Measurements from ENCODE around the gene MC2R.

MC2R gene

DNA sequence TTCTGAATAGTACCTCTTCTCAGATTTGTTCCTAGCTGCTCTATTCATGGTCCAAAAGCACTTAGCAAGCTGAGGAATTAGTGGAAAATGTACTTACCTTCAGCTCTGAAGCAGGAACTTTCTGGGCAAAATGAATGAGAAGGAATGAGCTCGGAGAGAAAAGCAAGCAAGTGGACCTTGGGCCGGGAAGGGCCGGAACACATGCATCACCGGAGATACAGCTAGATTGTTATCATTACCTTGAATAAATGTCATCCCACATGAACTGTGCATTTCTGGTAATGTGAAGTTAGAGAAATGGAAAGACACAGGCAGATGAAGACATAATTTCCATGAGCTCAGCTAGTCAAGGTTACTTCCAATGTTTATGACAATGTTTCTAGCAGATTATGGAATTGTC lies at the start of gene MC2R:
Gene MC2R (minus strand): TSS at position 146 of the 400 bp plus-strand sequence. CDS start 30,018 bp downstream, outside the sequence.
- no peak for DNase-seq (ENCODE audit: low read depth in 2 of 2)

DNA sequence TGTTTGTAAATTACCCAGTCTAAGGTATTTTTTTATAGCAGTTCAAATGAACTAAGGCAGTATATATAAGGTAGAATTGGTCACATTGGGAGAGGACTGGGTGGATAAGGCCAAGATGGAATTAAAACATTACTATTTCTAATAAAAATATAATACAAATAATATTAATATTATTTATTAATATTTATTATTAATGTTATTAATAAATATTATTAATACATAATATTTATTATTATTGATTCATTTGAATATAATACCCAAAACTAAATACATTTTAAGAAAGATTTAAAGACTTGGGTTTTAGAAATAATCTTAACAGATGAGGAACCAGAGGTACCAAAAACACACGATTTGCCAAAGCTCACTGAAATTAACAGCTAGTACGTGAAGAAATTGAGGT lies 30.5 kb upstream of the MC2R start:
- no peak for DNase-seq (ENCODE audit: low read depth in 2 of 2)

DNA sequence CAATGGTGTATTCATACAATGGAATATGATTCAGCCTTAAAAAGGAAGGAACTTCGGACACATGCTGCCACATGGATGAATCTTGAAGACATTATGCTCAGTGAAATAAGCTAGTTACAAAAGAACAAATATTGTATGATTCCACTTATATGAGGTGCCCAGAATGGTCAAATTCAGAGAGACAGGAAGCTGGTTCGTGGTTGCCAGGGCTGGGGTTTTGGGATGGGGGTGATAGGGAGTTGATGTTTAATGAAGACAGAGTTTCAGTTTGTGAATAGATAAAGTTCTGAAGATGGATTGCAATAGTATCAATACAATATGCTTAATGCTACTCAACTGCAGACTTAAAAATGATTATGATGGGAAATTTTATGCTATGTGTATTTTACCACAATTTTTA lies 28.0 kb upstream of the MC2R start:
- DNase-seq (ENCODE audit: low read depth in 2 of 2), result no peak

DNA sequence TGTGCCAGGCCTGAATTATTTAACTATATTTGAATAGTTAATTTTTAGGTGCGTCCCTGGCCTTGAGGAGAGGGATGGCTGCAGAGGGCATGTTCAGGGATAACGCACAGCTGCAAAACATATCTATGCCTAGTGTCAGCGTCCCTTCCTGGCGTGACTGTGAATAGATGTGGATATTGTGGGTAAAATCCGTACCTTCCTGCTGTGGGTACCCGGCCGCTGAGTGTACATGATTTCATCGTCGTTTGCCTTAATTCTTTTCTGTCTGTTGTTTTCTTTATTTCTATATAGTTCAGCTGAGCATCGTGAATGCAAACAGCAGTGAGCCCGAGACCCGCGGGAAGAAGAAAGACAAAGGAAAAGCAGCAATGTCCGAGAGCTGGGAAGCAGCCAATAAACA lies 25.0 kb upstream of the MC2R start:
- DNase-seq (ENCODE audit: low read depth in 2 of 2), result no peak

DNA sequence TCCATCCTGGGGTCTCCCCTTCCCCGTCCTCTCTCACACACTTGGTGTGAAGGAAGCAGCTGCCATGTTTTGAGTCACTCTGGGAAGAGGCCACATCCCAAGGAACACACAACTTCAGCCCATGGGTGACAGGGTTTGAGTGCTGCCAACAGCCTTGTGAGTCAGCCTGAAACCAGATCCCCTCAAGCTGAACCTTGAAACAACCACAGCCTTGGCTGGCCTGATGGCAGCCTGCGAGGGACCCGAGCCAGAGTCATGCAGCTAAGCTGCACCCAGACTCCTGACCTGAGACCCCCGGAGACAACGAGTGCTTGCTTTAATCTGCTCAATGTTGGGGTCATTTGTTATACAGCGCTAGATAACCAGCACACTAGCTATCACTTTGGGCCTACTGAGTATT lies 19.3 kb upstream of the MC2R start:
- DNase-seq (ENCODE audit: low read depth in 2 of 2), result no peak

DNA sequence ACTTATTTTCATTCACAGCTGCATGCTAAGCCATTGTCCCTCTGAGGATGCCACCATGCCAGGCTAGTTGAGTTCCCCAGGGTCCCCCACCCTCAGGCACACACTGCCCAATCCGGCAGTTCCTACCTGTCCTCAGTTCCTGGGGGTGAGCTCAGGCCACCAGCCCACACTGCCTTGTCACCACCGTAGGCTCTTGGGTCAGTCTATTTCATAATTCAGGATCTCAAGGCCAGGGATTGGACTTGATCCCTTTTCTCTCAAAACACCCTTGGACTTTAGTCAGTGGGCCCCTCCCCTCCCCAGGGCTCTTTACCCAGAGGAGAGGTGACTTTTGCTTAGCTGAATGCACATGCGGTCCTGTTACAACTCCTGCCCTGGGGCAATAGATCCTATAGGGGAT lies 18.7 kb upstream of the MC2R start:
- DNase-seq (ENCODE audit: low read depth in 2 of 2), result no peak

DNA sequence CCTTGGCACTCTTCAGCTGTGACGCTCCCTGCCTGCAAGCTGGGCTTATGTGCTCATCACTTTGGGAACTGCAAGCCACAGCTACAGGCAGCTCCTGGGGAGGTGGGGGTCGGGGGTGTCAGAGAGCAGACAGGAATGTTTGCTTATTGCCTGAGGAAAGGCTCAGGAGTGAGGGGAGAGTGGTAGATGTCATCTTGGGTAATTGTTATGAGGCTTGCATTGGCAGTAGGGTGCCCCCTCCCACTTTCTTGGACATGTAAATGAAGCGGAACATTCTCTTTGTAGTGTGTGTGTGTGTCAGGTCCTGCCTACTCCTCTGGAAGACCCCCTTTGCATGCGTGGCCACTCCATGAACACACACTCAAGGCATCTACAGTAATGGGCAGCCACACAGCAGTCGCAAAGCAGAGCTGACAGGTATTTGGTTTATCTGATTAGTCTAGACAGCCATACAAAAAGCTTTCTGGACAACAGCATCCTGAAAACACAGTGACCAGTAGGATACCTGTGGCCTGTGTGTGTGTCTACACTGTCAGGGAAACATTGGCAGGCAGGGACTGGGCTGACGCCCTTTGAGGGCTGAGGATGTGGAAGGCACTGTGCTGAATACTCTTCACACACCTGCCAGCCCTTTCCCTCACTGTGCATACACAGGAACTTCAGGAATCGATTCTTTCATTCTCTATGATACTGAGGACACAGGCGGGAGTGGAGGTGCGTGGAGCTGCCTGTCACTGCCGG lies 17.1 kb upstream of the MC2R start:
- DNase-seq (ENCODE audit: low read depth in 2 of 2), result no peak

DNA sequence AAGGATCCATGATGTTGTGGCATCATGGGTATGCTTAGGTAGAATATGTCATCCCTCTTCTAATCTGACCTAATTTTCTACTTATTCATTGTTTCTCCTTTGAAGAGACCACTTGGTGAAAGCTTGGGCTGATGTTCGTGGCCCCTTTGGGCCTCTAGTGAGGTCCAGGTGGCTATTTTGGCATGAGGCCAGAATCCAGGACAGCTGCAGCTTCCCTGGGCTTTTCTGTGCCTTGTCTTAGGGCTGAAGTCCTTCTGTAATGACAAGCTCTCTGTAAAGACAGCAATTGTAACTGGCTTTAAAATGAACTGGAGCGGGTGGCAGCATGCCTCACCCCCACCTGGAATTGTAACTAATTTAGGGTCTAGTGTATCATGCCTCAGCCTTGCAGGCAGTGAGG lies 15.6 kb upstream of the MC2R start:
- DNase-seq (ENCODE audit: low read depth in 2 of 2), result no peak

DNA sequence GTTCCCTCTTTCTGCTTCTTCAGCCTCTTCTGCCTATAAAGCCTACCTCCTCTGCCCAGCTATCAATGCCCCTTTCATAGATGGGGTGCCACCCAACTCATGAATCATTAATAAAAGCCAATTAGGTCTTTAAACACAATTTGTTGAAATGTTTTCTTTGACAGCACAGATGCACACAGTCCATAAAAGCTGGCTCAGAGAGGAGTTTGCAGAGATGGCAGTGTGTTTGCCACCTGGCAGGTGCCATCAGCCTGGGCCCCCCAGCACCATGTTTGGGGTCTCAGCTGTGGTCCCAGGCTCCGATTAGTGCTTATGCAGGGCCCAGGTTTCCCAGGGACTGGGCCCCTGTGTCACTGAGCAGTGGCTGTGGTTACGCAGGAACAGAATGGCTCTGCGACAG lies 7.9 kb upstream of the MC2R start:
- DNase-seq (ENCODE audit: low read depth in 2 of 2), result no peak

DNA sequence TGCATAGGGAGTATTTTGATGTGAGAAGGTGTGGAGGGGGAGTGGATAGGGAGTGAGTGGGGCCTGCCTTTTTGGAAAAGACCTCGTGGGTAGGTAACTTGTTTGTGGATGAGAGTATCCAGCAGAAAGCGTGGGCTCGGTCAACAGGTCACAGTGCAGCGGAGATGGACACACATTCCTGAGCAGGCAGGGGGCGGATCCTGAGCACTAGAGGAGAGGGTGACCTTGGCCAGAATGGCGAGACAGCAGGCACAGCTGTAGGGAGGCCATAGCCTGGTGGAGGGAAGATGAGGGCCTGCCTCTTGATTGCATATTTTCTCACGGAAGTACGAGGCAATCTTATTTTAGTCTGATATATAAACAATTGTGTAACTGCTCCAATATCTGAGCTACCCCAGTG lies 3.6 kb upstream of the MC2R start:
- no peak for DNase-seq (ENCODE audit: low read depth in 2 of 2)

DNA sequence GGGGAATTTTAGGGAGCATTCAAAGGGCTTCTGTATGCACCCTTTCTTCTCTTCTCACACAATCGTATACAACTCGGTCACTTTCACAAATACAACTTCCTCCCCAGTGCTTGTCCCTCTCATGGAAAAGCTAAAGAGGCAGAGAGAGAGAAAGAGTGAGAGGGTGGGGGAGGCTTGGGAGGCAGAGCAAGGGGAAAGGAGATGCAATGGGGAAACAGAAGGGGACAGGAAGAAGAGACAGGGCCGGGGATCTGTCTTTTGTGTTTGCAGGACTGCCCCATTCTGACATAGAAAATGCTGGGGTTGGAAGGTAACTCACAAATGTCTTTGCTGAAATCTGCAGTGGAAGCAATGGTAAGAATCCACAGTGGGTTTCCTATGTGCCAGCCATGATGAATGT lies 2.1 kb upstream of the MC2R start:
- DNase-seq (ENCODE audit: low read depth in 2 of 2), result no peak

DNA sequence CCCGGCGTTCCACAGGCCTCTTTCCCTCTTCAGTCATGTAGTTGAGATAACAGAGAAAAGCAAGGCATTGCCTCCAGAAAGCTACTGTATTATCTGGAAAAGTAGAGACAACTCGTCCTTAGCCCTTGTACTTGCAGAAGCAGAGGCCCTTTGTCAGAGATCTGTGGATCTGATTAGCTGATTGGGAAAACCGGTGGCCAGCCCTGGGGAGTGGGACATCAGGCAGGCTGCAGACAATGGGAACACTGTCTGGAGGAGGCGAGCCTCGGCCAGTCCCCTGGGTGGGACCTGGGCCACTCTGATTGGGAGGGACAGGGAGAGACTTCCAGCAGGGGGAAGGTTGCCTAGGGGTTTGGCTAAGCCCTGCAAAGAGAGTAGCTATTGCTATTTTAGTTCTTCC lies 1.2 kb upstream of the MC2R start:
- DNase-seq (ENCODE audit: low read depth in 2 of 2), result no peak

DNA sequence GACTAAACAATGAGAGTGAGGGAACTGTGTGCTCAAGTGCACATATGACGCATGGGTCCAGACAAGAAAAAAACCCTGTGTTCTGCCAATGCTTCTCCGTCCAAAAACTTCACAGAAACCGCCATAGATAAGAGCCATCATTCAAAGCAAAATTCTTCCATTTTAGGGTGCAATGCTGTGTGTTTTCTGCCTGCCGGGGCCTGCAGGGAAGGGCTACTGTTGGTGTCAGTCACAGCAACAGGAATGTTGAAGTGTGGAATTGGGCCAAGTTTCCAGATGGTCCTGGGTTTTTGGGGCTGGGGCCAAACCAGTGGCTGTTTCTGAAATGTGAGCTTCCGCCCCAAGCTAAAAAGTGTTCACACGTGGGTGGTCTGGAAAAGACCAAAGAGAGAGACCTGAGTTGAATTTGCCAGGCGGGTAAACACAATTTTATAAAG lies 677 bp upstream of the MC2R start:
- no peak for DNase-seq (ENCODE audit: low read depth in 2 of 2)

DNA sequence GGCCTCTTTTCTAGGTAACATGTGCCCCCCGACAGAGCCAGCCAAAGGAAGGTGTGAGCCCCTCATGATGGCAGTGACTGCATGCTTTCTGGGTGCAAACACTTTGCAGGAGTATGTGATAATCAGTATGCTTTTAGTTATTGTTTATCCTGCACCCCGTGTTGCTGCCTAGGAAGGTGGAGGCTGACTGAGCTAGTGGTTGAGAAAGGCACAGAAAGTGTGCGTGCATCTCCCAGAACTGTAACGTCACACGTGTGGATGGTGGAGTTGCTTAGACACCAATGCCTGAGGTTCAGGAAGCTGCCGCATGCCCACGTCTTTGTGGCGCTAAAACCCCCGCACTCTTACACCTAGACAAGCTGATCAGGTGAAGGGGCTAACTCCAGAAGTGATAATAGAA lies 580 bp downstream of the MC2R start:
- DNase-seq (ENCODE audit: low read depth in 2 of 2), result no peak

DNA sequence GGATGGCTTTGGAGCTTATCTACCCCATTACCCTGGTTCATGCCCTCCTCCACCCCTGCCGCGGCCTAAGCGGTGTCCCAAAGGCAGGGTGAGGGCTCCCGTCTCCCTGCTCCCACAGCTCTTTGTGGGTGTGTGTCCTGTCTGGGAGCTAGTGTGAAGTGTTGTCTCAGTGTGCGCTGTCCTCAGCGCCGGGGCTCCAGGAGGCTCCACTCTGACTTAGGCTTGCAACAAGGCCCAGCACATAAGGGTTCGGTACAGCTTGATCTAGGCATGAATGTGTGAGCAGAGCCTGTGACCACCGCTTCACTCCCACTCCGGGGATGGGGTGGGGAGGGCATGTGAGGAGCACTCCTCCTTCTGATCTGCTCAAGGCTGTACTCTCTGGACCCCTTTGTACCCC lies 1.2 kb downstream of the MC2R start:
- no peak for DNase-seq (ENCODE audit: low read depth in 2 of 2)

DNA sequence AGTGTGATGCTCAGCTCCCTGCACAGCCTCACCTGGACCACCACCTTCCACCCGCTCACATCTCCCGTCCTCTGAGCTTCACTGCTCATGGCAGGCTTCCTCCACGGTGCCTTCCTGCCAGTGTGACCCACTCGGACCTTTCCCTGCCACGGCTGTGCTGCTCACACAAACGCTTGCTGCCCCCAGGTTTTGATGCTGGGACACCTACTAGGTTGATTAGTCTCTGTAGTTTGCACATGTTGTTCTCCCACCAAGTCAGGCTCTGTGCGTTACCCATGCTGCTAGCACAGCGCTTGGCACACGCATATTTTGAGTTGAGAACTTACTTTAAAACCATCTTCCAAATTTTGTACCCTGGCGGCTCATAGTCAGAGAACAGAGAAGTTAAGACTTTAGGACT lies 2.1 kb downstream of the MC2R start:
- no peak for DNase-seq (ENCODE audit: low read depth in 2 of 2)

DNA sequence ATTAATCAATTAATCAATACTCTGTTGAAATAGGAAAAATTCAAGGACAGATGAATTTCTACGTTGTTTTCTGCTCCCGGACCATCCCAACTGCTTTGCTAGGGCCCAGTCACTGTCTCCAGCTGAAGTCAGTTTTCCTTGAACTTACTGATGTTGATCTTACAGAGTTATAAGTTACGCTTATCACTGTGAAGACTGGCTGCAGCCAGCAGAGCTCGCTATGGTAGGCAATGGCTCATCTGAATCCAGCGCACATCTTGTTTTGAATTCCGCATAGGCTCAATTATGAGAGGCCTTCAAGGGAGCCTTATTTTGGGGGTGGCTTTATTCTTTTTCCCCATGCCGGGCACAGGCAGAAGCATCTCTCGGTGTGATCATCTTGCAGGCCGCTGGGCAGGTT lies 2.7 kb downstream of the MC2R start:
- DNase-seq (ENCODE audit: low read depth in 2 of 2), result no peak

DNA sequence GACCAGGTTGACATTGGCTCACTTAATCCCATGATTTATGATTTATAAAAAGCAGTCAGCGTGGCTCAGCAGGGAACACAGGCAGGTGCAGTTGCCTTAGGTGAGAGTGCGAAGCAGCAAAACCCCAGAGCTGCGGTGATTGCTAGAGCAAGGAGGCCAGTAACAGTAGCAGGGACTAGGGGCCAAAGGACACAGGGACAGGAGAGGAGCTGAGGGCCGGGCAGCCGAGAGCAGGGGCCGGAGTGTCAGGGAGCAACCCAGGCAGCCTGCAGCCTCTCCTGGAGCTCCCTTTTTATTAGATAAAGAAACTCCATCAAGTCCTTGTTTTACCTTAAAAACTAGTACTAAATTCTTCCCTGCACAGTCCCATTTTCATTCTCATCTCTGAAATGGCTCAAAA lies 4.3 kb downstream of the MC2R start:
- no peak for DNase-seq (ENCODE audit: low read depth in 2 of 2)

DNA sequence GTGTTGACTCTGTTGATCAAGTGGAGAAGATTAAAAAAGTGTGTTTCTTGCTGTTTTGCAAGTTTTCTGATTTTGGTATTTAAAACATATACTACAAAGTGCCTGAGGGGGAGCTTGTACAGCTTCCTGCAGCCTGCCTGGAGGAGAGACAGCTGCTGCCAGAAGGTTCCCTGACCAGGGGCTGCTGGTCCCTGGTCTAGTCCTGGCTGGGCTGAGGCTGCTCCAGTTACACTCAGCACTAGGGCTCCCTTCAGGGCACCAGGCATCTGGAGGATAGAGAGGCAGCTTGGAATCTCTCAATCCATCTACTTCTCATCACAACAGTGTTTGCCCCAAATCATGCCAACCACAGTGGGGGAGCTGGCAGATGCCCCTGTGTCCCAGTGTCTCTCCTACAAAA lies 4.8 kb downstream of the MC2R start:
- no peak for DNase-seq (ENCODE audit: low read depth in 2 of 2)

DNA sequence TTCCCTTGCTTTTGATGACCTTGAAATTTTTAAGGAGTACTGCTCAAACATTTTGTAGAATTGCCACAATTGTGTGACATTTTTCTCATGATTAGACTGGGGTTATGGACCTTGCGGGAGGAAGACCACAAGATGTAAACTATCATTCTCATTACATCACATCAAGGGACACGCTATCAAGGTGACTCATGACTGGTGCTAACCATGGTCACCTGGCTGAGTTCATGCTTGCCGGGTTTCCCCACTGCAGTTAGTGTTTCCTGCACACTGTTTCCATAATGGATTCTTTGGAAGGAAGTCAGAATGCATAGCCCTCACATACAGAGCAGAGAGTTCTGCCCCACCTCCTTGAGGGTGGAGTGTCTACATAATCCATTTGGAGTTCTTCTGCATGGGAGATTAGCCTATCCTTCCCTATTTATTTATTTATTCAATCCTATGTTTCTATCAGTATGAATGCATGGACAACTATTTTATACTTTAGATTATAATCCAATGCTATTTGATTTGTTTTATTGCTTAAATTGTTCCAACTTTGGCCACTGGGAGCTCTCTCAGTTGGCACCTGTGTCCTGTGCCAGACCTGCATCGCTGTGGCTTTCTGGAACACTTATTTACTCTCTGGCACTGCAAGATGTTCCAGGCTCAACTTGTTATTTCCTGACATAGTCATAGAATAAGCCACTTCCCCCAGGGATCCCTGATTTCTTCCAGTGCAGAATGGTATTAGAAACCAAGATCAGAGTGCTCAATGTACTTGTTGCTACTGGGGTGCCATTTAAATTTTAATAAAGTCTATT lies 6.0 kb downstream of the MC2R start:
- no peak for DNase-seq (ENCODE audit: low read depth in 2 of 2)

DNA sequence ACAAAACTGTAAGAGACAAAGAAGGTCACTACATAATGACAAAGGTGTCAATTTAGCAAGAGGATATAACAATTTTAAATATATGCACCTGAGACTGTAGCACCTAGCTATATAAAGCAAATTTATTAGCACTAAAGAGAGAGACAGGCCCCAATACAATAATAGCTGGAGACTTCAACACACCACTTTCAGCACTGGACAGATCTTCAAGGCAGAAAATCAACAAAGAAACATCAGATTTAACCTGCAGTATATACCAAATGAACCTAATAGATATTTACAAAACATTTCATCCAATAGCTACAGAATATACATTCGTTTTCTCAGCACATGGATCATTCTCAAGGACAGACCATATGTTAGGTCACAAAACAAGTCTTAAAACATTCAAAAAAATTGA lies 14.7 kb downstream of the MC2R start:
- DNase-seq (ENCODE audit: low read depth in 2 of 2), result no peak

DNA sequence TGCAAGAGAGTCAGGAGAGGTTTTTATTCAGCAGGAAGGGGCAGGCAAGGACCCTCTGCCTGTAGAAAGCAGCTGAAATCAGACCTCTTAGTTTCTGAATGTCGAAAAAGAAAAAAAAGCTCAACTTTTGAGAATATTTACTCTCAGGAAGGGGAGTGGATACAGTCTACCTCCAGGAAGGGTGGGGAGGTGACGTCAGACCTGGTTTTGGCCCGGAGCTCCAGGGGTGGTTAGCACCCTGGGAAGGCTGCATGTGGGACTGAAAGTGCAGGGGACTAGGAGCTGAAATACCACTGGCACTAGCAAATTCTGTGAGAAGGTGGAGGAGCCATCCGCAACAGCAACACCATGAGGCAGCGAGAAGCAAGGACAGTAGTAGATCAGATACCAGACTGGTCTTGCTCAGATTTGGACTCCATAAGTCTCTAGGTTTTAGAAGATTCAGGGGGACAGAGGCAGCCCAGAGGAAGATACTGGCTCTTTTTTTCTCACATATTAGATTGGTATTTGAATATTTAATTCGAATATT lies 19.8 kb downstream of the MC2R start:
- DNase-seq (ENCODE audit: low read depth in 2 of 2), result no peak

DNA sequence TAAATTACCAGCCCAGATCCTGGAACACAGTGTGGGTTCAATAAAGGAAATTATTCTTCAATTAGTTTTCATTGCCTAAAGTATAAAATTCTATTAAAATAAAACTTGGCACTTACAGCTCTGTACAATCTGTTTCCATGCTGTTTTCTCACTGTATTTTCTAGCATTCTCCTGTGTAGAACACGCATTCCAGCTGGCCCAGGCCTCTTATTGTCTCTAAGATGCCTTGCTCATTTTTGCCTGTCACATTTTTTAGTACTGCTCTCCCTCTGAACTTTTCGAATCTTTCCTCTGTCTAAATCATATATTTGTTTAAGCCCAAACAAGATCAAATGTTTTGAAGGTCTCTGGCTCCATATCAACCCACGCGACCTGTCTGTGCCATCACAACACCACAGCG lies 20.8 kb downstream of the MC2R start:
- DNase-seq (ENCODE audit: low read depth in 2 of 2), result no peak

Data from stimulated activated CD8-positive, alpha-beta memory T cell treated with anti-CD3 and anti-CD28 coated beads, Interleukin-15, amount 100 ng/mL, for 4 hours (primary cell).